NCI-H748 treated with DMSO at 0.1 percent for 48 hours (cell line): ENCODE results near the gene GPR160.

Source experiments
- DNase-seq: peaks from one replicate; lab custom pipeline; 2025; lab: John Stamatoyannopoulos, UW

The GPR160 gene

GRCh38 chr3:170064108-170064507, 26.3 kb downstream of the GPR160 start:
- no peak for DNase-seq

GRCh38 chr3:170075441-170076091, 37.8 kb downstream of the GPR160 start:
- DNase-seq: no peak

- no peak for DNase-seq
Observed at GRCh38 chr3:170076715-170077238, 39.0 kb downstream of the GPR160 start.

GRCh38 chr3:170077361-170077760, 39.6 kb downstream of the GPR160 start:
- no peak for DNase-seq

- no peak for DNase-seq
Observed at GRCh38 chr3:170078620-170079281, 41.0 kb downstream of the GPR160 start.

- DNase-seq: no peak
Observed at GRCh38 chr3:170079536-170080165, 41.9 kb downstream of the GPR160 start.

GRCh38 chr3:170080605-170081004, 42.8 kb downstream of the GPR160 start:
- no peak for DNase-seq

- no peak for DNase-seq
Observed at GRCh38 chr3:170081079-170081741, 43.4 kb downstream of the GPR160 start.

GRCh38 chr3:170083343-170083742, 45.5 kb downstream of the GPR160 start:
- no peak for DNase-seq

GRCh38 chr3:170085396-170085795, 47.6 kb downstream of the GPR160 start:
- no peak for DNase-seq

GRCh38 chr3:170089862-170090600, 52.2 kb downstream of the GPR160 start:
- no peak for DNase-seq

- DNase-seq: no peak
Observed at GRCh38 chr3:170090601-170090981, 52.8 kb downstream of the GPR160 start.

GRCh38 chr3:170092907-170093306, 55.1 kb downstream of the GPR160 start:
- no peak for DNase-seq

GRCh38 chr3:170095771-170096170, 58.0 kb downstream of the GPR160 start:
- no peak for DNase-seq

GRCh38 chr3:170096342-170096741, 58.5 kb downstream of the GPR160 start:
- DNase-seq: no peak

- no peak for DNase-seq
Observed at GRCh38 chr3:170098753-170099152, 61.0 kb downstream of the GPR160 start.

- DNase-seq: no peak
Observed at GRCh38 chr3:170100944-170101343, 63.1 kb downstream of the GPR160 start.

GRCh38 chr3:170102431-170102830, 64.6 kb downstream of the GPR160 start:
- DNase-seq: no peak

GRCh38 chr3:170107941-170108340, 70.1 kb downstream of the GPR160 start:
- DNase-seq: no peak

GRCh38 chr3:170108955-170109354, 71.2 kb downstream of the GPR160 start:
- DNase-seq: no peak

- DNase-seq: no peak
Observed at GRCh38 chr3:170109579-170110293, 71.9 kb downstream of the GPR160 start.
